Natural killer cell treated with Interleukin-12 subunit alpha and Interleukin-12 subunit beta and Interleukin-15 and Interleukin-18, amount 100 ng/mL, for 72 hours (primary cell): ENCODE data around the gene TBC1D10A. TPM values are rescaled to one million over a fixed set of nuclear protein-coding genes. Genes with fewer than 3 reads are reported as not detected.

Experiments
- ATAC-seq, 2 donors: fragments of 150-1000 bp; cut with Tn5 transposase in 1 of 2; sonication (Bioruptor Pico), chemical (Tn5 transposase) in 1 of 2; 2 replicates each; pipeline ENCODE4 v1.10.0; 2021
- DNase-seq: peaks from one replicate; pipeline ENCODE4 v3.0.0; 2022; ENCODE audit warnings: low spot score
- H3K27ac Mint-ChIP-seq, 2 donors: 1 replicate in 1 of 2; 2 replicates in 1 of 2; pipeline ENCODE4 v1.8.0; 2022; ENCODE audit warnings: mixed read lengths in 2 of 2, mild to moderate bottlenecking in 1 of 2, moderate library complexity in 1 of 2
- H3K27me3 Mint-ChIP-seq, 2 donors: 1 replicate in 1 of 2; 2 replicates in 1 of 2; pipeline ENCODE4 v1.8.0; 2022; ENCODE audit warnings: mixed read lengths in 2 of 2
- H3K36me3 Mint-ChIP-seq: one replicate; pipeline ENCODE4 v1.8.0; 2022; ENCODE audit warnings: mixed read lengths
- H3K4me1 Mint-ChIP-seq, 2 donors: 1 replicate in 1 of 2; 2 replicates in 1 of 2; pipeline ENCODE4 v1.8.0; 2022; ENCODE audit warnings: low read depth in 2 of 2, mixed read lengths in 2 of 2, mild to moderate bottlenecking in 1 of 2
- H3K4me3 Mint-ChIP-seq: one replicate; pipeline ENCODE4 v1.8.0; 2022; ENCODE audit warnings: mixed read lengths
- H3K9me3 Mint-ChIP-seq: 2 replicates; pipeline ENCODE4 v1.8.0; 2022; ENCODE audit warnings: mixed read lengths
- total RNA-seq, 2 donors: library from RNA; stranded (reverse); gene quantifications; one replicate each; pipeline ENCODE4 v1.2.3, GENCODE V29; 2022

The TBC1D10A gene
- total RNA-seq, 2 donors from 2014 or later, result 13.9 to 28.3 TPM

- Mint-ChIP-seq H3K36me3 (no peaks in the 10 kb centered on the region), H3K27me3 (no peaks in the 10 kb centered on the region), H3K27ac (peak overlapping the region; percentile 59 to 70), H3K9me3 (no peaks in the 10 kb centered on the region), H3K4me3 (peak overlapping the region; percentile 74), H3K4me1 (peaks cover 24 to 33% of the 10 kb centered on the region in 2 donors)
- ATAC-seq (no peak), DNase-seq (peak; percentile 74)
These were observed 63.6 kb downstream of the TBC1D10A start for GRCh38 chr22:30262917-30263741.

DNA sequence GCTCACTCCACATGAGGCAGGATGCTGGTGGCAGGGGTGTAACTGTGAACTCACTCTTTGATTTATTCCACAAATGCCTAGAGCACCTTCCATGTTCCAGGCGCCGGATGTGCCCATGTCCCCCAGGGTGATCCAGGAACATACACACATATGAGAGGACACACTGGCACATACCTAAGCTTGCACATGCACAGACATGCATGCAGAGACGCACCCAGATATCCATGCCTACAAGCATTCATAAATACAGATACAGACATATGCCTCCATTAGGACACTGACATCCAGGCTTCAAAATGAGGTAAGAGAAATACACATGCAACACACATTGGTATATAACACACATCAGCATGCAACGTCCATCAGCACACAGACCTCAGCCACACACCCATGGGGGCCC, 64.6 kb downstream of the TBC1D10A start:
- no peaks in the 10 kb centered on the region for H3K36me3 Mint-ChIP-seq
- DNase-seq (no peak), ATAC-seq (no peak)
- peak overlapping the region; percentile 52 for H3K4me3 Mint-ChIP-seq
- H3K27ac Mint-ChIP-seq, result peak overlapping the region; percentile 59 to 70
- H3K9me3 Mint-ChIP-seq, result no peaks in the 10 kb centered on the region
- peaks cover 24 to 27% of the 10 kb centered on the region in 2 donors for H3K4me1 Mint-ChIP-seq
- H3K27me3 Mint-ChIP-seq, result no peaks in the 10 kb centered on the region

DNA sequence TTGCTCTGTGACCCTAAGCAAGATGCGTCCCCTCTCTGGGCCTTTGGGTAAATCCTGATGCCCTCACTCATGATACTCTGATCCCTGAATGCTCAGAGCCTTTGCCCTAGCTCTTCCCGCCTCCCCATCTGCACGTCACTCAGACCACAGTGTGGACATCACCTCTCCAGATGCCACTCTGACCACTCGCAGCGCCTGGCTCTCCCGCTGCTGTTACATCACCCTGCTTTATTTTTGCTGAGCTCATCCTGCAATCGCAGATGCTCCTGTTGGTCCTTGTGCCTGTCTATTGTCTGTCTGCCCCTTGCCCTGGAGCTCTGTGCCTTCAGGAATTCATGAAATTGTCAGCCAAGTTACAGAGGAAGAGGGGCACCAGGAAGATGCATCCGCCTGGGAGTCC, 65.6 kb downstream of the TBC1D10A start:
- Mint-ChIP-seq H3K27ac (no peak overlapping the region), H3K4me3 (no peak overlapping the region), H3K9me3 (no peaks in the 10 kb centered on the region), H3K4me1 (peaks cover 23 to 24% of the 10 kb centered on the region in 2 donors), H3K36me3 (no peaks in the 10 kb centered on the region), H3K27me3 (no peaks in the 10 kb centered on the region)
- DNase-seq, result no peak
- no peak for ATAC-seq

GRCh38 chr22:30260682-30261081, 66.1 kb downstream of the TBC1D10A start:
- Mint-ChIP-seq H3K27ac (no peak overlapping the region), H3K4me1 (peaks cover 18 to 22% of the 10 kb centered on the region in 2 donors)

GRCh38 chr22:30260276-30260675, 66.5 kb downstream of the TBC1D10A start:
- ATAC-seq (no peak), DNase-seq (no peak)
- no peak overlapping the region for H3K27ac Mint-ChIP-seq
- H3K9me3 Mint-ChIP-seq, result no peaks in the 10 kb centered on the region
- no peaks in the 10 kb centered on the region for H3K36me3 Mint-ChIP-seq
- H3K27me3 Mint-ChIP-seq, result no peaks in the 10 kb centered on the region
- H3K4me1 Mint-ChIP-seq, result peaks cover 16 to 19% of the 10 kb centered on the region in 2 donors
- H3K4me3 Mint-ChIP-seq, result no peak overlapping the region

More at GRCh38 chr22:30260682-30261081, 66.1 kb downstream of the TBC1D10A start:
- H3K27me3 Mint-ChIP-seq, result no peaks in the 10 kb centered on the region
- DNase-seq (no peak), ATAC-seq (no peak)
- no peak overlapping the region for H3K4me3 Mint-ChIP-seq
- no peaks in the 10 kb centered on the region for H3K36me3 Mint-ChIP-seq
- no peaks in the 10 kb centered on the region for H3K9me3 Mint-ChIP-seq

GRCh38 chr22:30254314-30254713, 72.4 kb downstream of the TBC1D10A start:
- no peak overlapping the region for H3K27ac Mint-ChIP-seq
- peaks cover 6 to 8% of the 10 kb centered on the region in 2 donors for H3K4me1 Mint-ChIP-seq
- ATAC-seq, result no peak
- no peaks in the 10 kb centered on the region for H3K27me3 Mint-ChIP-seq
- H3K9me3 Mint-ChIP-seq, result no peaks in the 10 kb centered on the region
- H3K36me3 Mint-ChIP-seq, result no peaks in the 10 kb centered on the region
- no peak overlapping the region for H3K4me3 Mint-ChIP-seq
- DNase-seq, result no peak

GRCh38 chr22:30253205-30253852, 73.4 kb downstream of the TBC1D10A start:
- Mint-ChIP-seq H3K27ac (peak overlapping the region; percentile 12 to 14), H3K27me3 (peaks cover 4 to 5% of the 10 kb centered on the region in 2 donors), H3K4me3 (peak overlapping the region; percentile 37), H3K9me3 (no peaks in the 10 kb centered on the region), H3K36me3 (no peaks in the 10 kb centered on the region), H3K4me1 (peaks cover 11 to 14% of the 10 kb centered on the region in 2 donors)
- ATAC-seq, result peak in 1 of 2 donors; percentile 50
- DNase-seq, result no peak

DNA sequence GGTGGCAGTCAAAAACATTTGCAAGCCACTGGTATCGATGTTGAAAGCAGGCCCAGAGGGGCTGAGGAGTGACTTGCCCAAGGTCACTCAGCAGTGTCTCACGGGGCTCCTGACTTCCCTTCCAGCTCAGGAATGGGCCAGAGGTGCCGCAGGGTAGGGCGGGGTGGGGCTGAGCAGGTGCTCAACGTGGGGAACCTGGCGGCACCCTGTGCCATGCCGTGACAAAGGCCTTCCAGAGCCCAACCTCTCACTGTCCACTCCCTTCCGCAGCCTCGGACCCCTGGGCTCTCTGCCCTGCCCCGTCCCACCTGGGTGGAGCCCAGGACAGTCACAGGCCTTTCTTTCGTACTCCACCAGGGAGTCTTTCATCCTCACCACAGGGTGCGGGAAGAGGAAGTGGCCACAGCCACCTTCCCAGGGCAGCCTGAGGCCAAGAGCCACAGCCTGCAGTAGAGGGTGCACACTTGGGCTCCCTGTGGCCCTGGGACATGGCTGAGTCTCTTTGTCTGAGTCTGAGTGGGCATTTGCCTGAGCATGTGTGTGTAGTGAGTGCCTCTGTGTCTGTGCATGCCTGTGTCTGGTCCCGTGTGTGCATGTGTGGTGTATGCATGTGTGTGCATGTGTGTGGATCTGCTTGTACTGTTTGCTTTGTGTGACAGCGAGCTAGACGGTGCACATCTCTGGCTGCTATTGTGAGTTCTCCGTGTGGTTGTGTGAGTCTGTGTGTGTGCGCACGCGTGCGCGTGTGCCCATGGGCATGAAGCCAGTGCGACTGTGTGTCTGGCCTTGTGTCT, 74.1 kb downstream of the TBC1D10A start:
- peaks cover 16 to 21% of the 10 kb centered on the region in 2 donors for H3K4me1 Mint-ChIP-seq
- H3K27me3 Mint-ChIP-seq, result peaks cover 9 to 12% of the 10 kb centered on the region in 2 donors
- DNase-seq (no peak), ATAC-seq (peak in 1 of 2 donors; percentile 10)
- H3K4me3 Mint-ChIP-seq, result peak overlapping the region; percentile 37
- H3K36me3 Mint-ChIP-seq, result no peaks in the 10 kb centered on the region
- H3K9me3 Mint-ChIP-seq, result no peaks in the 10 kb centered on the region
- H3K27ac Mint-ChIP-seq, result peak overlapping the region; percentile 12 to 14

GRCh38 chr22:30251711-30252110, 75.0 kb downstream of the TBC1D10A start:
- Mint-ChIP-seq H3K27me3 (peaks cover 11 to 18% of the 10 kb centered on the region in 2 donors), H3K4me1 (peaks cover 19 to 27% of the 10 kb centered on the region in 2 donors), H3K4me3 (no peak overlapping the region), H3K36me3 (no peaks in the 10 kb centered on the region), H3K9me3 (no peaks in the 10 kb centered on the region), H3K27ac (no peak overlapping the region)
- DNase-seq, result no peak
- ATAC-seq, result no peak

- ATAC-seq, result no peak
- no peak for DNase-seq
- Mint-ChIP-seq H3K4me3 (no peak overlapping the region), H3K27me3 (peaks cover 14 to 28% of the 10 kb centered on the region in 2 donors), H3K27ac (no peak overlapping the region), H3K9me3 (no peaks in the 10 kb centered on the region), H3K36me3 (no peaks in the 10 kb centered on the region), H3K4me1 (peaks cover 25 to 37% of the 10 kb centered on the region in 2 donors)
These were observed 76.0 kb downstream of the TBC1D10A start for GRCh38 chr22:30250661-30251267.

GRCh38 chr22:30250039-30250565, 76.6 kb downstream of the TBC1D10A start:
- Mint-ChIP-seq H3K9me3 (no peaks in the 10 kb centered on the region), H3K4me1 (peaks cover 30 to 42% of the 10 kb centered on the region in 2 donors), H3K27me3 (peaks cover 18 to 29% of the 10 kb centered on the region in 2 donors), H3K27ac (no peak overlapping the region), H3K36me3 (no peaks in the 10 kb centered on the region), H3K4me3 (no peak overlapping the region)
- DNase-seq (no peak), ATAC-seq (no peak)

DNA sequence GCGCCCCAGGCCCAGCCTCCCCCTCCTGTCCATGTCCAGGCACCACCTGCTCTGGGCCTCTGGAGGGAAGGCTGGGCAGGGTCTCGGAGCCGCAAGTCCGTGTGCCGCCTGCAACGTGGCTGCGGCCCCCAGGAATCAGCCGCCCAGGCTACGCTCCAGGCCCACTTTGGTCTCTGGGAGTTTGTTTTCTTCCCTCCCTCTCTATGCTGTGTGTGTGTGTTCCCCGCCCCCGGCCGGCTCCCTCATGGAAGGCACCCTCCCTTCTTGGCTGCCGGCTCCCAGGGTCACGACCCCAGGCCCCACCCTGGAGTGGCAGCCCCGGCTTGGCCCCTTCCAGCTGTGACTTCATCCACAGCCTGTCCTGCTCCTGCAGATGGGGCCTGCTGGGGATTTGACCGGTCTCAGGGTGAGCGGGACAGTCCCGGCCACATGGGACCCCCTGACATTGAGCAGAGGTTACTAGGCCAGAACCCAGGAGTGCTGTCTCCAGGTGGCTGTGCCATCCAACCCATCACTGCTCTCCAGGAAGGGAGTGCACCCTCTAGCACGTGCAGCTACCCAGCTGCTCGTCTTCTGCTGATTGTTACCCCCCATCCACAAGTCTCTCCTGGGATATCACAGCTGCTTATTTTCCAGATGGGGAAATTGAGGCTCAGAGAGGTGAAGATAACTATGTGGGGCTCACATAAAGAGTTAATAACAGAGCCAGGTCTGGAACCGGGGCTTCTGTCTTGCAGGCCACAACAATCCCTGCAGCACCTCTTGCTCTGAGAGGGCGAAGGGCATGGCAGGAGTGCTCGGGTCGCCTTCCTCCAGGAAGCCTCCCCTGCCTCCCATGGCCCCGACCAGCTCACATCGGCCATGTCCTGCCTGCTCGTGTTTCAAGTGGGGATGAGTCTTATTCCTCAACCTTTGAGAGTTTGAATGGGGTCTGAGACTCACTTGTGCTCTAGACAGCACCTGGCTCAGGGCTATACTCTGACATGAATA, 77.4 kb downstream of the TBC1D10A start:
- DNase-seq (no peak), ATAC-seq (no peak)
- peaks cover 18 to 29% of the 10 kb centered on the region in 2 donors for H3K27me3 Mint-ChIP-seq
- H3K4me3 Mint-ChIP-seq, result no peak overlapping the region
- no peaks in the 10 kb centered on the region for H3K36me3 Mint-ChIP-seq
- H3K27ac Mint-ChIP-seq, result peak overlapping the region in 1 of 2 donors; percentile 40
- H3K4me1 Mint-ChIP-seq, result peaks cover 30 to 42% of the 10 kb centered on the region in 2 donors
- no peaks in the 10 kb centered on the region for H3K9me3 Mint-ChIP-seq
